Measurements from ENCODE around the gene CCNQ.

CCNQ gene

DNA sequence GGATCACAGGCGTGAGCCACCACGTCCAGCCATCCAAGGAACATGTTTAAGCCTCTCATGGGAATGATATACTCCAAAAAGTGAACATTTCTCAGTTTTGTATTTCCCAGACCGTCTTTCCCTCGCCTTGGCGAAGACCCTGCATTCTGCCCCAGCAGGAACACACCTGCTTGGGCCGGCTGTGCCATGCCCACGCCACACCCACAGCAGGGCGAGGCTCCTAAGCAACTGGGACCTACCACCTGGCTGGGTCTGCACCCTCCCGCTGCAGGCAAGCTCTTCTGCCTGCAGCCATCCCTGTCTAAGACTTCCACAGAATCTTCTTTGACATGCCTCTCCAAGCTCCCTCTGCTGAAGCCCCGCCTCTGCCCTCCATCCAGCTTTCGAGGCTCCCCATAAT, 3.6 kb downstream of the CCNQ start:
- Histone ChIP-seq H3K4me3 (ENCODE audit: low read length) (no peak overlapping the region), H3K27me3 (ENCODE audit: control insufficient read depth, insufficient read depth, low read length) (no peaks in the 10 kb centered on the region), H3K4me1 (ENCODE audit: control insufficient read depth, insufficient read depth, low read length) (no peaks in the 10 kb centered on the region), H3K27ac (ENCODE audit: low read depth, low read length) (no peak overlapping the region), H3K9ac (ENCODE audit: low read length) (no peak overlapping the region), H3K36me3 (ENCODE audit: control insufficient read depth, insufficient read depth, low read length) (peaks cover 3% of the 10 kb centered on the region)

- Histone ChIP-seq H3K9ac (ENCODE audit: low read length) (no peak overlapping the region), H3K4me3 (ENCODE audit: low read length) (no peak overlapping the region), H3K27me3 (ENCODE audit: control insufficient read depth, insufficient read depth, low read length) (no peaks in the 10 kb centered on the region), H3K4me1 (ENCODE audit: control insufficient read depth, insufficient read depth, low read length) (no peaks in the 10 kb centered on the region), H3K27ac (ENCODE audit: low read depth, low read length) (no peak overlapping the region), H3K36me3 (ENCODE audit: control insufficient read depth, insufficient read depth, low read length) (peaks cover 5% of the 10 kb centered on the region)
Measured at GRCh38 chrX:153593811-153594500, 5.0 kb downstream of the CCNQ start.

GRCh38 chrX:153592966-153593688, 5.8 kb downstream of the CCNQ start:
- Histone ChIP-seq H3K36me3 (ENCODE audit: control insufficient read depth, insufficient read depth, low read length) (peaks cover 5% of the 10 kb centered on the region), H3K4me3 (ENCODE audit: low read length) (no peak overlapping the region), H3K27me3 (ENCODE audit: control insufficient read depth, insufficient read depth, low read length) (no peaks in the 10 kb centered on the region), H3K9ac (ENCODE audit: low read length) (no peak overlapping the region), H3K4me1 (ENCODE audit: control insufficient read depth, insufficient read depth, low read length) (no peaks in the 10 kb centered on the region), H3K27ac (ENCODE audit: low read depth, low read length) (no peak overlapping the region)

- H3K27me3 ChIP-seq (ENCODE audit: control insufficient read depth, insufficient read depth, low read length) = no peaks in the 10 kb centered on the region
- no peak overlapping the region for H3K27ac ChIP-seq (ENCODE audit: low read depth, low read length)
- H3K4me3 ChIP-seq (ENCODE audit: low read length) = no peak overlapping the region
- H3K4me1 ChIP-seq (ENCODE audit: control insufficient read depth, insufficient read depth, low read length) = no peaks in the 10 kb centered on the region
- H3K36me3 ChIP-seq (ENCODE audit: control insufficient read depth, insufficient read depth, low read length) = peaks cover 8% of the 10 kb centered on the region
- no peak overlapping the region for H3K9ac ChIP-seq (ENCODE audit: low read length)
Measured at GRCh38 chrX:153592091-153592833, 6.7 kb downstream of the CCNQ start.

DNA sequence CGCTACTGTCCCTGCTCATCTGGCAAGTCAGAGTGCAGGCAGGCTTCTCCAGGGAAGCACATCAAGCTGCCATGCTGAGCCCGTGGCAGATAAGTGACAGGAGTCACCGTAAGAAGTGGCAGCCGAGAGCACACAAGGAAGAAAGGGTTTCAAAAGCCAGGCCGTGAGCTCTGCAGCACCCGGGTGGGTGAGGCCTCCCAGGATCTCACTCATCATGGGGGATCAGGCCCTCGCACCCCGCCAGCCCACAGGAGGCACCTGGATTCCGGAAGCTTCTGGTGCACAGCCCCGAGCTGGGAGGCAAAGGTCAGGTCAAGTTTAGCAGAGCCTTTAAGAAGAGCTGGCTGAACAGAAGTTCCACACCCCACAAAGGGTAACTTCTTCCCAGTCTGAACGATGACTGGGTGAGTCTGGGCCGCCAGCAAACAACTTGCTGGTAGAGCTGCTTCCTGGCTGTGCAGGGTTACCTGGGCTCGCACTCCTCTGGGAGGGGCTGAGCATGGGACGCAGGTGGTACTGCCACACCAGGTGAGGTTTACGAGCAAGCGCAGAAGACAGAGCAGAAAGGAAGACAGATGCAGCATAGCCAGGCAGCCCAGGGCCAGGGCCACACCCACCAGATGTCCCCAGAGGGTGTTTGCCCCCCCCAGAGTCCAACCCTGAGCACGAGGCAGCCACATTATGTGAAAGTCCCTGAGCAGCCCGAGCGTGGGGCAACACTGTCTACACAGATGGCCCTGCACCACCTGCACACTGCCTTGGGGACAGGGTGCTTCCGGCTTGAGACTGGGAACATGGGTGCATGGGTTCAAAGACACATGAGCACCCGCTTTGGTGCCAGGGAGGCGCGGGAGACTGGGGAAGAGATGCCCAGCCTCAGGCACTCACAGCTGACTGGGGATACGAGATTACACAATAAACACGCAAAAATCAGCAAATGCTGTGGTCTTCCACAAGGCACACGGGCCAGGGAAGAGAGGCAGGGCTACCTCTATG, 7.7 kb downstream of the CCNQ start:
- Histone ChIP-seq H3K9ac (ENCODE audit: low read length) (no peak overlapping the region), H3K27me3 (ENCODE audit: control insufficient read depth, insufficient read depth, low read length) (no peaks in the 10 kb centered on the region), H3K4me1 (ENCODE audit: control insufficient read depth, insufficient read depth, low read length) (no peaks in the 10 kb centered on the region), H3K4me3 (ENCODE audit: low read length) (no peak overlapping the region), H3K36me3 (ENCODE audit: control insufficient read depth, insufficient read depth, low read length) (peaks cover 11% of the 10 kb centered on the region), H3K27ac (ENCODE audit: low read depth, low read length) (no peak overlapping the region)

DNA sequence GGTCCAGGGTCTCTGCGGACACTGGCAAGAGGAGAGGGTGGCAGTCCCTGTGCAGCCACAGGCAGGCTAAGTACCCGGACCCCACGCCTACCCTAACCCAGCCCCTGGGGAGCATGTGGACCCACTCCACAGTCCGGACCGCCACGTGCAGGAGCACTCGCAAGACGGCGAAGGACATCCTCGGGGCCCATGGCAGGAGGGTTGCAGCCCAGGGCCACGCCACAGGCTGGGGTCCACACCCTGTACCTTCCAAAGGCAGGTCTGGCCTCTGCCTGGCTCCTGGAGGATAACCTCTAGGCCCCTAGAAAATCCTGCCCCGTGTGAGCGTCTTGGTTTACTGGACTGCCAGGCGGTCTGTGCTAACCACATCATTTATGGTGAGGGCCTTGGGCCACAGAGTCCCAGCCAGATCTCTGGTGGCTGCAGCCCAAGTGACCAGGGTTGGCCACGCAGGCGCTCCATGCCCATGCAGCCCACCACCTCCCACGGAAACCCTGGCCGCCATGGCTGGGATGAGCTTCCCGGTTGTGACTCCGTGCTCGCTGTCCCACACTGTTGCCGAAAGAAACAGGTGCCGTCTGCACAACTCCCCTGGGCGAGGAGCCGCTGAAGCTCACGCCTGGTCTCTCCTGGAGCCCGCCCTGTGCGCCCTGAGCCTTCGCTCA, 10.0 kb downstream of the CCNQ start:
- Histone ChIP-seq H3K27ac (ENCODE audit: low read depth, low read length) (no peak overlapping the region), H3K27me3 (ENCODE audit: control insufficient read depth, insufficient read depth, low read length) (no peaks in the 10 kb centered on the region), H3K9ac (ENCODE audit: low read length) (no peak overlapping the region), H3K4me3 (ENCODE audit: low read length) (no peak overlapping the region), H3K4me1 (ENCODE audit: control insufficient read depth, insufficient read depth, low read length) (no peaks in the 10 kb centered on the region), H3K36me3 (ENCODE audit: control insufficient read depth, insufficient read depth, low read length) (peaks cover 9% of the 10 kb centered on the region)

- H3K27me3 ChIP-seq (ENCODE audit: control insufficient read depth, insufficient read depth, low read length) = no peaks in the 10 kb centered on the region
- H3K27ac ChIP-seq (ENCODE audit: low read depth, low read length) = no peak overlapping the region
Measured at GRCh38 chrX:153588021-153588781, 10.7 kb downstream of the CCNQ start.

DNA sequence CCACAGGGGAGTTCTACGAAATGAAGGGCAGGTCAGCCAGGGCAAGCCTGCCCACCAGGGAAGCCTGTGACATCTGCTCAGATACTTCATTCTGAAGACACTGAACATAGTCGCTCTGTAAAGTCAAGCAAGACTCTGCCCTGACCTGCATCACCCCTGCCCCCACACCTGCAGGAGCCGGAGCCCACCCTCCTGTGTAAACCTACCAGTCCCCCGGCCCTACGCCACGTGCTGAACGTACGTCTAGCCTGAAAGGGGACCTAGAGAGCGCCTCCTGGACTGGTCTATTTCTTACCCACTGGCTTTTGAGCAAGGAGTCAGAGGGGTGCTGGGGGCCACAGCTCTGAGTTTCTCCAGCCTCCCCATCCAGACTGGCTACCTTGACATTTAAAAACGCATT, 11.6 kb downstream of the CCNQ start:
- H3K9ac ChIP-seq (ENCODE audit: low read length) = no peak overlapping the region
- H3K4me3 ChIP-seq (ENCODE audit: low read length) = no peak overlapping the region
- no peak overlapping the region for H3K27ac ChIP-seq (ENCODE audit: low read depth, low read length)
- no peaks in the 10 kb centered on the region for H3K27me3 ChIP-seq (ENCODE audit: control insufficient read depth, insufficient read depth, low read length)
- H3K36me3 ChIP-seq (ENCODE audit: control insufficient read depth, insufficient read depth, low read length) = peaks cover 8% of the 10 kb centered on the region
- no peaks in the 10 kb centered on the region for H3K4me1 ChIP-seq (ENCODE audit: control insufficient read depth, insufficient read depth, low read length)

More at GRCh38 chrX:153588021-153588781, 10.7 kb downstream of the CCNQ start:
- Histone ChIP-seq H3K4me1 (ENCODE audit: control insufficient read depth, insufficient read depth, low read length) (no peaks in the 10 kb centered on the region), H3K9ac (ENCODE audit: low read length) (no peak overlapping the region), H3K36me3 (ENCODE audit: control insufficient read depth, insufficient read depth, low read length) (peaks cover 8% of the 10 kb centered on the region), H3K4me3 (ENCODE audit: low read length) (no peak overlapping the region)

- Histone ChIP-seq H3K36me3 (ENCODE audit: control insufficient read depth, insufficient read depth, low read length) (peaks cover 8% of the 10 kb centered on the region), H3K4me3 (ENCODE audit: low read length) (no peak overlapping the region), H3K4me1 (ENCODE audit: control insufficient read depth, insufficient read depth, low read length) (no peaks in the 10 kb centered on the region), H3K9ac (ENCODE audit: low read length) (no peak overlapping the region), H3K27me3 (ENCODE audit: control insufficient read depth, insufficient read depth, low read length) (no peaks in the 10 kb centered on the region), H3K27ac (ENCODE audit: low read depth, low read length) (no peak overlapping the region)
Measured at GRCh38 chrX:153585827-153586226, 13.1 kb downstream of the CCNQ start.

DNA sequence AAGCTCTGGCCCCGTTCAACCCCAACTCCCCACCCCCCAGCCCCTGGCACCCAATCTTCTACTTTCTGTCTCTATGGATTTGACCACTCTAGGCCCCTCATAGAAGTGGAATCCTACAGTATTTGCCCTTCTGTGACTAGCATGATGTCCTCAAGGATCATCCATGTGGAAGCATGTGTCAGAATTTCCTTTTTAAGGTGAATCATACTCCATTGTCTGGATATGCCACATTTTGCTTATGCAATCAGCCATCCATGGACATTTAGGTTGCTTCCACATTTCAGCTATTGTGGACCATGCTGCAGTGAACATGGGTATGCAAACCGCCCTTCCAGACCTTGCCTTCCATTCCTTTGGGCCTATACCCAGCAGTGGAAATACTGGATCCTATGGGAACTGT, 15.5 kb downstream of the CCNQ start:
- Histone ChIP-seq H3K27me3 (ENCODE audit: control insufficient read depth, insufficient read depth, low read length) (no peaks in the 10 kb centered on the region), H3K4me3 (ENCODE audit: low read length) (no peak overlapping the region), H3K36me3 (ENCODE audit: control insufficient read depth, insufficient read depth, low read length) (peaks cover 6% of the 10 kb centered on the region), H3K9ac (ENCODE audit: low read length) (no peak overlapping the region), H3K27ac (ENCODE audit: low read depth, low read length) (no peak overlapping the region), H3K4me1 (ENCODE audit: control insufficient read depth, insufficient read depth, low read length) (no peaks in the 10 kb centered on the region)

DNA sequence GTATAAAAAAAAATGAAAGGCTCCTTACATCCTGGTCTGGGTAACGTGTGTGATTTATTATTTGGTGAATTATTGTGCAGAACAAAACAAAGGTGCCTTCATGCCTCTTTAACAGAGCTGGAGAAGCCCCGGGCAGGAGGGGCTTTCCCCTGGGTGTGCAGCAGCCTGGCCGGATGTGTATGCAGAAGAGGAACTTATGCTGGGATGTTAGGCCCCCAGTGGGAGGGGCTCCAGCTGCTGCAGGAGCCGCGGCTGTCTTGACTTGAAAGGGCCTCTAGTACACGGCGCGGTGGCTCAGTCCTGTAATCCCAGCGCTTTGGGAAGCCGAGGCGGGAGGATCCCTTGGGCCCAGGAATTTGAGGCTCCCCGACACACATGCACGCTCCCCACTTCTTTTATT, 16.0 kb downstream of the CCNQ start:
- no peaks in the 10 kb centered on the region for H3K27me3 ChIP-seq (ENCODE audit: control insufficient read depth, insufficient read depth, low read length)
- no peak overlapping the region for H3K27ac ChIP-seq (ENCODE audit: low read depth, low read length)
- H3K36me3 ChIP-seq (ENCODE audit: control insufficient read depth, insufficient read depth, low read length) = peaks cover 6% of the 10 kb centered on the region
- no peak overlapping the region for H3K4me3 ChIP-seq (ENCODE audit: low read length)
- H3K9ac ChIP-seq (ENCODE audit: low read length) = no peak overlapping the region
- H3K4me1 ChIP-seq (ENCODE audit: control insufficient read depth, insufficient read depth, low read length) = no peaks in the 10 kb centered on the region
